Cardiac fibroblast (primary cell): ENCODE results near the gene AATK.

Experiments
- DNase-seq, 2 donors: peaks; one replicate each; pipeline versions ENCODE4 v3.0.0 to v3.0.0-alpha.2; 2010; ENCODE audit warnings: low read depth in 2 of 2
- H3K4me3 ChIP-seq, 2 donors: replicated peaks in 1 of 2; 1 replicate in 1 of 2; 2 replicates in 1 of 2; pipeline ENCODE4 v1.5.1; 2011; ENCODE audit warnings: low read depth in 2 of 2, low read length in 2 of 2, mild to moderate bottlenecking in 2 of 2, moderate library complexity in 1 of 2
- CTCF ChIP-seq: IDR thresholded peaks from one replicate; pipeline ENCODE4 v1.5.1; 2011; ENCODE audit warnings: low read depth, mild to moderate bottlenecking, low read length, inconsistent platforms

Gene AATK

DNA sequence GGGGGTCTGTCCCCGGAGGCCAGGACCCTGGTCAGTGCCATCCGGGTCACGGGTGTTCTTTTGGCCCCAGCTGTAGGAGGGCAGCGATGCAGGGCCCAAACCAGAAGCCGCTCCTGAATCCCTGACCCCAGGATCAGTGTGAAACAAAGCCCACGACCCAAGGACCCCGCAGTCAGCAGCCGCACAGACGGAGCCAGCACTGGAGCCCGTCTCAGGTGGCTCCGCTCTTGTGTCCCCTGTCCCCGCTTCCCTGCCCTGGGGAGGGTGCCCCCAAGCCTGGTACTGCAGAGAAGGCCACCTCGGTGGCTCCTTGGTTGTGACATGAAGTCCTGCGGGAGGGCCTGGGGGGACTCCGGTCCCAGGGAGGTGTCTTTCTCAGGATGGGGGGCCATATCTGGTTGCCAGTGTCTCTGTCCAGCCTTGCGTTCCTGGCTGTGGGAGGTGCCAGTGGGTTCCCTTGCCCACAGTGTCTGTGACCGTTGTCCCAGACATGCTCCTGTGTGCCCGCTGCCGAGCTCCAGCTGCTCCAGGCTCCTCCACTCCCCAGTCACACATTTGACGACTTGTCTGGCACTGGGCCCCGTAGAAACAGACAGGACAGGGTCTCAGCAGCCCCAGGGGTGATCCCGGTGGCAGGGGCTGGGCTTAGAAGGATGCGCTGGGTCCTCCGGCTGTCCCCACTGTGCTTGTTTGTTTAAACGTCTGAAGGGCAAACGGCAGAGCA is 97.4 kb downstream of the AATK start:
- no peak for TF ChIP-seq CTCF
- DNase-seq: no peak
- H3K4me3 ChIP-seq: no peak overlapping the region

DNA sequence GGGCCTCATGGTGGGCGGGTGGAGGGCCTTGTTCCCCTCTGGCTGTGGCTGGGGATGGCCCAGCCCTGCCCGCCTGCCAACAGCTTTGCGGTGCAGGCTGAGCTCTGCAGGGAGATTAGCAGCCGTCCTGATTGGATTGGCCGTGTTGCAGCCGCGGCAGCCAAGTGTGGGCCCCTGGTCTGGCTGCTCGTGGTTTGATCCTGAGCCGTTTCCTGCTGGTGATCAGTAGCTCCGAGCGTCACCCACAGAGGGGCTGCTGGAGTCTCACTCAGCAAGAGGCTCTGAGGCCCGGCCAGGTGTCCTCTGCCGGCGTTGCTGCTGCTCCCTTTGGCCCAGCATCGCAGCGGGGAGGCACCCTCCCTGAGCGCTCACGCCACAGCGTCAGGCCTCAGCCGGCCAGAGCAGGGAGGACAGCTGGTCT is 98.6 kb downstream of the AATK start:
- no peak for DNase-seq
- no peak overlapping the region for H3K4me3 ChIP-seq
- TF ChIP-seq CTCF: no peak
